GM12892 (cell line): ENCODE data around the gene DOCK4.

Source experiments
- POLR2A ChIP-seq: IDR thresholded peaks from 2 replicates; pipeline ENCODE4 v1.6.1; 2011; ENCODE audit warnings: low read depth, low read length, control low read depth
- POLR2AphosphoS5 ChIP-seq: IDR thresholded peaks from 2 replicates; pipeline ENCODE4 v1.6.1; 2011; ENCODE audit warnings: low read depth, low read length, control low read depth
- TAF1 ChIP-seq: IDR thresholded peaks from 2 replicates; pipeline ENCODE4 v1.6.1; 2011; ENCODE audit warnings: low read depth, mild to moderate bottlenecking, control low read depth, low read length, borderline replicate concordance

DNA sequence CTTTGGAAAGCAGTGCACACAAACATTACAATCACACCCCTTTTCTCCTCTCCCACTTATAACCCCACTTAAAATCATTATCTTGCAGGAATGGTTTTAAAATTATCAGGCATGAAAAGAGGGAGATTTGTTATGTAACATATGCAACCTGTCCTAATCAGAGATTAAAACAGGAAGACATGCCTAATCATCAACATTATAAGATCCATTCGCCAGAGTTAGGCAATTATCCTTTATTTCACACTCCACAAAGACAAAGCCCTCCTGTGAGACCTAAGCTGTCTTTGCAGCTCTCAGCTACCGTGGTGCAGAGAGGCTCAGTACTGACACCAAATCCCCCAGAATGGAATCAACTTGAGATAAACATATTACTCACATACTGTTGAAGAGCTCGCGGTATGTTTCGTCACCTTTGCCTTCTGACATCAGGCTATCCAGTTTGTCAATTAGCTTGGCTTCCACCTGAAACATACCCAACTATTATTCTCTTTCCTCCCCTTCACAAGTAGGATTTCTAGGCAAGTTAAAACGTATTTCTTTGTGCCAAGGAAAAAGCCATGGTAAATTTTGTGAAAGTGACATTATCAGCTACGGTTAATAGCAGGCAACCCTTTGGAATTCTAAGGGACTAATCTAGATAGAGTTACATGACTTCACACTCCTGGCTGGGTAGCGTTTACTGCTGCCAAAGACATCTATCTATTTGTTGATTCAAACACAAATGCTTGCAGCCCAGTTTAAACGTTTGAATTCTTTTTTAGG lies 417.7 kb downstream of the DOCK4 start:
- no peak for TF ChIP-seq POLR2A
- no peak for TF ChIP-seq POLR2AphosphoS5
- no peak for TF ChIP-seq TAF1
